ENCODE measurements around the gene BRD7.

Gene BRD7

DNA sequence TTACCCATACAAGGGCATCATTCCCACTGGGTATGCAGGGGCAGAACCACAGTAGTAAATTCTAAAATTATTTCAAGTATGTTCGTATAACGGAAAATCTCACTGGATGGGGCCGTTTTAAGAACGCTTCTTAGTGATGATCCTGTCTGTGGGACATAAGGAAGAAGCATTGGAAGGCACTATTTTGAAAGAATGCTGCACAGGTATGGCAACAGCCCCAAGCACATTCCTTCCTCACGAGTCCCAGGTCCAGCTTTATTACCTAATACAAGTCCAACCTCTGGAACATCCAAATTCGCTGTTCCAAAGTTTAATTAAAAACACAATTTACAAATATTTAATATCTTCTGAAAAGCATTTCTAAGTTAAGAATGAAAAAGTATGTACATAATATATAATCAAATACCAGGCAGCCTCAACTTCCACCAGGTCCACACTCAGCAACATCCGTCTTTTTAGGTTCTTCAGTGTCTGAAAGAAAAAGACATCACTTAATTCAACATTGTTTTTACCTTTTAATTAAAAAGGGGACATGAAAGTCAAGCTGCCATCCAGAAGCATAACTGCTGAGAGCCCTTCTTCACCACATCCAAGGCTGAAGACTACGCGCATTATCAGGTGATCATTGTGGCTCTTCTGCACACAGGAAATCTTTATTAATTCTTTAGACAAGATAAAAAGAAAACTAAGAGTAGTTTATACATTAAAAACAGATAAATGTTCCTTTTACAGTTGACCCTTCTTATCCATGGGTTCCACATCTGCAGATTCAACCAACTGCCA lies 49.8 kb downstream of the BRD7 start:
- no peak for DNase-seq (ENCODE audit: low spot score)

DNA sequence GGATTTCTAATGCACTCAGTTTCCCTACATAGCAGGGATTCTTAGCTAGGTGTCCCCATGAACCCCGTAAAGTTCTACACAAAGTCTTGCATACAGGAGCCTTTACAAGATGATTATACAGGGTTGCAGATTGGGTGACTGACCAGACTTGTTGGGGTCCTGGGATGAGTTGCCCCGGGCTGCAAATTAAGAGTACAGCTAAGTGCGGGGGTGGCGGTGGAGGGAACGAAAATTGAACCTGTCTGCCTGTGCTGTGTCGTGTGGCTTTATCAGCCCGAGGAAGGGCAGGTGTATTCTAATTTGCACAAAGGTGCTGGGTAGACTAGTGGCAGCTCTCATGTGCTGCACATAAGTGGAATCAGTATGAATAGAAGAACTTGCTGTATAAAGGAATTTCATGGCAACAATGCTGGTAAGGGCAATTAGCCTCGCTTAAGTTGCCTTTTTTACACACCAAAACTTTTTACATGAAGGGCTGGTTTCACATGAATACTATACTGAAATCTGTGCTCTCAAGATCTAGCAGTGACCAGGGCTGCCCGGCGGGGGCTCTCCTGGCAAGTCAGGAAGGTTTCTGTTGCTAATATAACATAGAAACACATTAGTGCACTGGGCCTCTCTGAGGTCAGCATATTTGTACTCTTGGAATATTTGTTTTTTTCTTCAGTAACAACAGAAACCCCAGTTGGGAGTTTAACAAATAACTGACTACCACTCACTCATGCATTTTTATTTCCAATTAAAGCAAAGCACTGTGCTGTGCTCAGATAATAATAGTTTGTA lies 51.7 kb downstream of the BRD7 start:
- DNase-seq (ENCODE audit: low spot score), result no peak

DNA sequence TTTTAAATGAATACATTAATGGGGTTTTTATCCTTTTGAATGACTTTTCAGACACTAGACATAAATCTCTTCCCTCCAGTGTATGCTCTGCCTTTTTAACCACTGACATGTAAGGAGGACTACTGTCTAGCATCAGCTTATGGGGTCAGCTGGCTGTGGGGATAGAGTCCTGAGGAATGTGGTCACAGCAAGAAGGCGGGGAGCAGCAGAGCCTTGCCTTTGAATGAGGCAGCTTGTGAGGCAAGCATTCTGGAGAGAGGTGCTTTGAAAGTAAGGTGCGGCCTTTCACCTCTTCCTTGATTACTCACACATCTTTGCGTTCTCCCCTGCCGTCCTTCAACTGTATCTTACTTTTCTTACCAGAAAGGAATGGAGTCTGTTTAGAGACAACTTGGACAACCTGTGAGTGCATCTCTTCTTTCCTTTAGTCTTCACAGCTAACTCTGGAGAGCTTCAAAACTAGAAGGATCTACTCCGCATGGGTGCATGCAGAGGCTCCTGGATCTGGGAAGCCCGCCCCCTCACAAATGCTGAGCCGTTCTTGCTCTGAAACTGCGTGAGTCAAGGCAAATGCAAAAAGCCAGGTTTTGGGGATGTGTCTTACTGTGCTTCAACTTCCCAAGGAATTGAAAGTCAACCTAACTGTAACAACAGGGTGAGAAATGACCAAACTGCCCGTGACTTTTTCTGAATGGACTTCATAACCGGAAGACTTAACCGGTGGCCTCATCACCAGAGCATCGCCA lies 52.5 kb downstream of the BRD7 start:
- DNase-seq (ENCODE audit: low spot score), result no peak

DNA sequence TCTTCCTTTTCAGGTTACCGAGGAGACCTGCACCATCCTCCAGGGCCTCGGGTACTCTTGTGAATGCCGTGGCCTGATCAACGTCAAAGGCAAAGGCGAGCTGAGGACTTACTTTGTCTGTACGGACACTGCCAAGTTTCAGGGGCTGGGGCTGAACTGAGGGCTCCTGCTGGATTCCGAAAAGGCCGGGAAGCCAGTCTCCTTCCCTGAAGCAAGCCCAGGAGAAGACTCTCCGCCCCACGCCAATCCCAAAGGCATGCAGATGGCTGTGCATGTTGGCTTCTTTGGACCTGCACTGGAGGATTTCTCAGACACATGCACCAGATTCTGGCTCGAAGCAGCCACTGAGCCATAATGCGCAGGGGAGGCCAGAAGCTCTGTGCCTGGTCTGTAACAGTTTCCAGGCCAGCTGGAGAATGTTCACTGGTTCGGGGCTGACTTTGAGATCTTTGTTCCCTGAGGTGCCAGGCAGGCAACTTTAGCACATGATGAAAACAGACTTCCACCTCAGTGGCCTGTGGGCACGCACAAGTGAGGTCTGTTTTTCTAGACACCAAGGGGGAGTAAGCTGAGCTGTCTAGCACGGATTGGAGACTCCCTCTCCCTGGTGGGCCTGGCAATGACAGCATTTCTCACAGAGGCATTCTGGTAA lies 53.3 kb downstream of the BRD7 start:
- DNase-seq (ENCODE audit: low spot score), result peak; percentile 7

DNA sequence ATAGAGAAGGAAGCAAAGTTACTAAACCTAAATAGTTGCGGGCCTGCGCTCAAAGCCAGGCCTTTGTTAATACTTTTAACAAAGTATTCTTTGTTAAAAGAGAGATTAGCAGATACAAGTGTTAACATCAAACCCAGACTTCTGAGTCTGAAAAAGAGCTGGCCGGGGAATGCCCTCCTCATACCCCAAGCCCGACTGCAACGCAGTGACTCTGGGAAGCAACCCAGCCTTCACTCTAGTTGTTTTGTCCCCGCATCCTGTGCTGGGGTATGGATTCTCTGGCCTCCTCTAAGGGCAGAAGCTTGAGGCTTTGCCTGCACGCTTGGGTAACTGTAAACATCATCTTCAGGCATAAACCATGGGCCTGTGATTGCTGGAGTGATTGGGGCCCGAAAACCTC lies 54.1 kb downstream of the BRD7 start:
- DNase-seq (ENCODE audit: low spot score), result no peak

DNA sequence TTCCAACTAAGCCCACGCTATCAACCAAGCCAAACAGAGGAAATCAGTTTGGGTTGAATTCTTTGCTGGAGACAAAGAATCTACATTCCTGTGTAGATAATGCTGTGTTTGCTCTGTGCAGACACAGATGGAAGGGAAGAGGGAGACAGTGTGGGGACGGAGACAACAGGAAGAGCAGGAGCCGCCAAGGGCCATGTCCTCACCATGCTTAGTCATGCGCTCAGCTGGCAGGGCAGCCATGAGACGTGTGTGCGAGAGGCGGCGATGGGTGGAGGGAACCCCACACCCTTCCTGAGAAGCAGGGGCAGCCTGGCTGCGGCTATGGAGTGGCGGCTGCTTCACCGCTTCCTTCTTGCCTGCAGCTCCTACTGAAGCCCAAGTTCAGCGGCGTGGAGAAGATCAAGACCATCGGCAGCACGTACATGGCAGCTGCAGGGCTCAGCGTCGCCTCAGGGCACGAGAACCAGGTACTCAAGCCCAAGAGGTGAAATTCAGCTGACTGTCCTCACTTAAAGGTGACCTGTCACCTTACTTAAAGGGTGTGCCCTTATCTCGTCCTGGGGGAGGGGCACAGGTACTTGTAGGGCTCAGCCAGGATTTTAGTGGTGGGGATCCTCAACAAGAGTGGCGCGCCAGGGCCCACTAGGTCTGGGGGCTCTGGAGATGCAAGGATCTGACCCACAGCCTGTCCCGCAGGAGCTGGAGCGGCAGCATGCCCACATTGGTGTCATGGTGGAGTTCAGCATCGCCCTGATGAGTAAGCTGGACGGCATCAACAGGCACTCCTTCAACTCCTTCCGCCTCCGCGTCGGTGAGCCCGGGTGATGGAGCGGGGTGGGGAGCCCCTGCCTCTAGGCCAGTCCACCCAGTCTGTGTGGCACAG lies 55.0 kb downstream of the BRD7 start:
- peak; percentile 91 for DNase-seq (ENCODE audit: low spot score)

DNA sequence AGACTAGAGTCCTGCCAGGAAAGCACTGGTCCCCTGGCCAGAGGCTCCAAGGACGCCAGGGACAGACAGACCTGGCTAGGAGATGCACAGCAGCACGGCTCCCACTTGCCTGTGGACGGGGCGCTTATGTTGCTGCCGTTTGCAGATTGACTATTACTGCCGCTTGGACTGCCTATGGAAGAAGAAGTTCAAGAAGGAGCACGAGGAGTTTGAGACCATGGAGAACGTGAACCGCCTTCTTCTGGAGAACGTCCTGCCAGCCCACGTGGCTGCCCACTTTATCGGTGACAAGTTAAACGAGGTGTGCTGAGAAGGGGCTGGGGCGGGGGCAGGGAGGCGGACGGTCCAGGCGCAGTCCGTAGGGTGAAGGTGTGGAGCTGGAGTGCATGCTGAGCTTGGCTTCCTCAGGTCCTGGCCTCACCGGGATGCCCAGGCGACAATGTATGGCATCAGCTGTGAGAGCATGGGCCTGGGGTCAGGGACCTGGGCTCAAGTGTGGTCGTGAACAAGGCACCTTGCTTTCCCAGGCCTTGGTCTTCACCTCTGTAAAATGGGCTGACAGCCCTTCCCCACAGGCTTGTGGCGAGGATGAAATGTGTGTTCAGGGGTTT lies 56.8 kb downstream of the BRD7 start:
- peak; percentile 5 for DNase-seq (ENCODE audit: low spot score)

DNA sequence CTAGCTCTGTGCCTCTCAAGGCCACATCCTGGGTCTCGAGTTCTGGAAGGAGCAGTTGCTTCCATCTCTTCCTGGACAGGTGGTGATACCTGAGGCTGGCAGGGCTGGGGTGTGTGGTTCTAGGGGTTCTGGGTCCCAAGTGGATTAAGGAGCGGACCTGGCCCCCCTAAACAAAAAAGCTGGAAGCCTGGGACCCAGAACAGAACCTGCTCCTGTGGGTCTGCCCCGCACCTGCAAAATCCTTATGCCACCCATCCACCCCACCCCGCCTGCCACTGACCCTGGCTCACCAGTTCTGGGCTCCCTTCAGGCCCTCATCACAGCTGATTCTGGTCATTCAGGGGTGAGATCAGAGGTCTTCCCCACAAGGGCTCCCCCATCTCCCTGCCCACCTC lies 57.7 kb downstream of the BRD7 start:
- peak; percentile 5 for DNase-seq (ENCODE audit: low spot score)

DNA sequence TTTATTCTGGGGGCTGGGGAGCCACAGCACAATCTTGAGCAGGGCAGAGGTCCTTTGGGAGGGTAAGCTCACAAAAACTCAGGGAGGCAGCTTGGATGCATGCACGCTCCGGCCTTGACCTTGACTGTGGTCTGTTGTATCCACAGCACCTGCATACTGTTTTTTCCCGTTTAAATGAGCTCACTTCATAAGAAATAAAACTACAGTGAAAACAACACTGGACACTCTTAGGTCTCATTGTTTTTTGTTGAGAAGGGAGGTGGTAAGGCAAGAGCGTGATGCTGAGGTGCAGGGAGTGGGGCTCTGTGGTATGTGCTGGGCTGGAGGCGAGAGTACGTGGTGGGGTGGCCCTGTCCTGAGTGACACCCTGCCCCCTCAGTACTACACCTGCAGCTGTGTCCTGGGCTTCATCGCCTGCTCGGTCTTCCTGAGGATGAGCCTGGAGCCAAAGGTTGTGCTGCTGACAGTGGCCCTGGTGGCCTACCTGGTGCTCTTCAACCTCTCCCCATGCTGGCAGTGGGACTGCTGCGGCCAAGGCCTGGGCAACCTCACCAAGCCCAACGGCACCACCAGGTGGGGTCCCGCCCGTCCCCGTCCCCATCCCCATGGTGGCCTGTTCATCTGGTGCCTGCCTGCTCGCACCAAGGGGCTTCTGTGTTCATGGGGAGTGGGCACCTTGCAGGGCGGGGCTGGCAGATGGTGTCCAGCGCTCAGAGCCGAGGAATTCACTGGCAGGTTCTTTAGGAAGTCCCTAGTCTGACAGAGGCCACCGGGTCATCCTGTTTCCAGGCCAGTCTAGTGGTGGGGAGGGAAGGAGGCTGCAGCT lies 58.3 kb downstream of the BRD7 start:
- DNase-seq (ENCODE audit: low spot score), result peak; percentile 4

DNA sequence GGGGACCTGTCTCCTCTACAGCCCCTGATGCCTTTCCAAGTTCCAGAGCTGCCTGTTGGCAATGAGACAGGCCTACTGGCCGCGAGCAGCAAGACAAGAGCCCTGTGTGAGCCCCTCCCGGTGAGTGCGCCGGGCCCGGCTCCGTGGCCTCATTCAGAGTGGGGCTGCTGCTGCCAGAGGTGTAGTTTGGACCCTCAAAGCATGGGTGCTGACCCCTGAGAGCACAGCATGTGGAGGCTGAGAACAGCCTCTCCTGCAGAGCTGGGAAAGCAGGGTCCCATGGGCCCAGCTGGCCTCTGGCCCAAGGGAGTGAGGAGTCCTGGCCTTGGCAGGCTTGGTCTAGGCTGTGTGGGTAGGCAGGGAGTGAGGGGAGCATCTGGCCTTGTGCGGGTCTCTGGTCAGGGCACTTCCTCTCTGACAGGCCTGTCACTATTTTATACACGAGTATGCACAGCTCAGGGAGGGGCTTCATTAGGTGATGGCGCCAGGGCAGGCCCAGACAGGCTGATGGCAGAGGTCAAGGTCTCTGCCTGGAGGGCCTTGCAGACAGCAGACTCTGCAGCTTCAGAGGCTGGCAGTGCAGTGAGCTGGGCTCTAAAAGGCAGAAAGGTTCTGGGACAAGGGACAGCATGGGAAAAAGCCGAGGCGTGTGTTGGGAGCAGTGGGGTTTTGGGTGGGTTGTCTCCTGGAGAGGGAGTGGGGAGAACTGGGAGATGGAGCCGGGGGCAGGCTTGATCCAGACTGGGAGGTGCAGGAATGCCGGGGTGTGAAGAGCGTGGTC lies 59.1 kb downstream of the BRD7 start:
- peak; percentile 24 for DNase-seq (ENCODE audit: low spot score)

DNA sequence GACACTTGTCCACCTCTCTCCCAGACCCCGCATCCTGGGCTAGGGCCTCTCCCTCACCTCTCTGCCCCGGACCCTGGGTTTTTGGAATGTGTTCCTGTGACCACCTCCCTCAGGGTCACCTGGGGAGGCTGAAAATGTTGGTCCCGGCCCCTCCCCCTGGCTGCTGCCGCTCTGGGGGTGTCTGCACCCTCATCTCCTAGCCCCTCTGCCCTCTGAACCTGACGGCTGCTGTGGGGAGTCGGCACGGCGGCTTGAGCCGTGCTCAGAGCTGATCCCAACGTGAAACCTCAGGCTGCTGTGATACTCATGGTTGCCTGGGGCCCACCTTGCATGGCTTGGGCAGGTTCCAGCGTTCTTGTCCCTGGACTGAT lies 59.6 kb downstream of the BRD7 start:
- DNase-seq (ENCODE audit: low spot score), result no peak

DNA sequence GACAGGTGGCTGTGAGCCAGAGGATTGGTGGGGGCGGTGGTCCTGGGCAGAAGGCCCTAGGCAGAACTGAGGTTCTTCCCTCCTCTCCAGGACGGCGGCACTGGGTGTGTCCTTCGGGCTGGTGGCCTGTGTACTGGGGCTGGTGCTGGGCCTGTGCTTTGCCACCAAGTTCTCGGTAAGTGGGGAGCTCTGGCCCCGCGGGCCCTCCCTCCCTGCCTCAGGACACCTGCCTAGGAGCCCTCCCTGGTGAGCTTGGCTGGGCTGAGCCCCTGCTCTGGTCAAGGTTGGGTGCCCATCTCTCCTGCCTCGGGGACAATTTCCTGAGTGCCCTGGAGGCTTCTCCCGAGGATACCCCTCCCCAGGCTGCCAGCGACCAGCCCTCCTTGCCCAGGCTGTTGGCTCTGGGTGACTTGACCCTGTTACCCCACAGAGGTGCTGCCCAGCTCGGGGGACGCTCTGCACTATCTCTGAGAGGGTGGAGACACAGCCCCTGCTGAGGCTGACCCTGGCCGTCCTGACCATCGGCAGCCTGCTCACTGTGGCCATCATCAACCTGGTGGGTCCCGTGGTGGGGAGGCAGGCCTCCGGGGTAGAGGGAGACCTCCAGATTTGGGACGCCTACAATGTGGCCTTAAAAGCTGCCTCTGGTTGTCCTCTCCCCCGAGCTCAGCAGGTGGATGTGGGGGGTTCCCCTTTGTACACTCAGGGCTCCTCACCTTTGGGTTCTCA lies 60.4 kb downstream of the BRD7 start:
- DNase-seq (ENCODE audit: low spot score), result no peak

DNA sequence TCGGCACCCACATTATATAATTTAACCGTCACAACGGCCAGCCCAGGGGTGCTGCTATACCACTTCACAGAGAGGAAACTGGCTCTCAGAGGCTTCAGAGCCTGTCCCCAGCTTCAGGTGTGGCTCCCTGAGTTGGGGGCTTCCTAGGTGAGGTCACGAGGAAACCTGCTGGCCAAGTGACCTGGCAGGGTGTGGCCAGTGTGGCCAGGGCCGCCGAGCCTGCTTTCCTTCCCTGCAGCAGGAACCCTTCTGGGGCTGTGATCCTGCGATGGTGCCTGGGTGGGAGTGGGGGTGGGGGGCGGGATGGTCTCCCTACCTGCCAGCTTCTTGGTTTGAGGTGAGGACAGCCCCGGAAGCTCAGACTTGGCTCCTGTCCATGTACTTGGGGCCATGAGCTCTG lies 62.5 kb downstream of the BRD7 start:
- DNase-seq (ENCODE audit: low spot score), result no peak

DNA sequence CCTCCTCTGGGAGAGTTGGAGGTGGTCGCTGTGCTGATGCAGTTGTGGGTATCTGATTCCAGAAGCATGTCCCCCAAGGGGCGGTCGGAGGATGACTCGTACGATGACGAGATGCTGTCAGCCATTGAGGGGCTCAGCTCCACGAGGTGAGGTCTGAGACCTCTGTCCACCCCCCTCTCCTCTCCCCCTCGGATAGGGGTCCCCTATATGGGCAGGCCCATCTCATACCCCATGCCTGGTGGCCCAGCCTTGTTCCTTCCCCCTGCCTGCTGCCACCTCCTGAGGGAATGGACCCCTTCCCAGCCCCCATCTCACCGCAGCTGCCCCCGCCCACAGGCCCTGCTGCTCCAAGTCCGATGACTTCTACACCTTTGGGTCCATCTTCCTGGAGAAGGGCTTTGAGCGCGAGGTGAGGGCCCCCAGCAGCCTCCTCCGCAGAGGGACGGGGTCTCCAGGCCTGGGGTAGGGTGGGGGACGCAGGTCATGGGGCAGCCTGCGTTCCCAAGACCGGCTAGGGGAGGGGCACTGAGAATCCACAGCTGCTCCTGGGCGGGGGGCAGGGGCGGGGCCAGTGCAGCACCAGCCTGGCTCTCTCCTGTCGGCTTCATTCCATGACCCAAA lies 63.2 kb downstream of the BRD7 start:
- no peak for DNase-seq (ENCODE audit: low spot score)

DNA sequence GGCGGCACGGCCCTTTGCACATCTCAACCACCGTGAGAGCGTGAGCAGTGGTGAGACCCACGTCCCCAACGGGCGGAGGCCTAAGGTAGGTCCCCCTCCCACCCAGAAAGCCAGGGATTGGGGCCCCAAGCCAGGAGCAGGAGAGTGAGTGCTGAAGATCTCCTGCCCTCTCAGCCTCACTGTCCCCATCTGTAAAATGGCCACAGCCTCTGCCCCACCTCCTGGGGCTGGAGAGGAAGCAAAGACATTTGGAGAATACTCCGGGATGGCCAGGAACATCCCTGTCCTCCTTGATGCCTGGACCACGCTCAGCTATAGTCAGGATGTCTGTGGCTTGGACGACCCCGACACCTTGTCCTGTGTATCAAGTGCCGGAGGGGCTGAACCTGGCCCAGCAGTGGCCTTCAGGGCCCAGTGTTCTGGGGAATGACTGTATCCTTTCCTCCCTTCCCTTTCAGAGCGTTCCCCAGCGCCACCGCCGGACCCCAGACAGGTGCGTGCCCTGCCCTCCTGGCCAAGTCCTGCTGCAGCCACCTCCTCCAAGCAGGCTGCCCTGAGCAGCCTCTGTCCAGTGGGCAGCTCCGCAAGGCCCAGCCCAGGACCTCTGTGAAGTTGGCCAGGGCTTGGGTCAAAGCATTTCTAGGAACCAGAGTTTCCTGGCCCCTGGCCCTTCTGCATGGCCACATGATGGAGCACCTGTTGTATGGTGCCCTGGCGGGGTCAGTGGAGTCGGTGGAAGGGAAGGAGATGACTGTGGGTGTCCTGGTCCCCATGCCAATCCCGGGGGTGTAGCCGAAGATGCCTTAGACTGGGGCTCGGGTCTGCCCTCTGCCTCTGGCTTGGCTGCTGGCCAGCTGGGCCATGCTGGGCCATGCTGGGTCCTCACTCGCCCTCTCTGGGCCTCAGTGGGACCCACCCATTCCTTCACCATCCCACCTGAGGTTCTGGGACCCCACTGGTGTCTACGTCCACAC lies 64.0 kb downstream of the BRD7 start:
- DNase-seq (ENCODE audit: low spot score), result no peak

DNA sequence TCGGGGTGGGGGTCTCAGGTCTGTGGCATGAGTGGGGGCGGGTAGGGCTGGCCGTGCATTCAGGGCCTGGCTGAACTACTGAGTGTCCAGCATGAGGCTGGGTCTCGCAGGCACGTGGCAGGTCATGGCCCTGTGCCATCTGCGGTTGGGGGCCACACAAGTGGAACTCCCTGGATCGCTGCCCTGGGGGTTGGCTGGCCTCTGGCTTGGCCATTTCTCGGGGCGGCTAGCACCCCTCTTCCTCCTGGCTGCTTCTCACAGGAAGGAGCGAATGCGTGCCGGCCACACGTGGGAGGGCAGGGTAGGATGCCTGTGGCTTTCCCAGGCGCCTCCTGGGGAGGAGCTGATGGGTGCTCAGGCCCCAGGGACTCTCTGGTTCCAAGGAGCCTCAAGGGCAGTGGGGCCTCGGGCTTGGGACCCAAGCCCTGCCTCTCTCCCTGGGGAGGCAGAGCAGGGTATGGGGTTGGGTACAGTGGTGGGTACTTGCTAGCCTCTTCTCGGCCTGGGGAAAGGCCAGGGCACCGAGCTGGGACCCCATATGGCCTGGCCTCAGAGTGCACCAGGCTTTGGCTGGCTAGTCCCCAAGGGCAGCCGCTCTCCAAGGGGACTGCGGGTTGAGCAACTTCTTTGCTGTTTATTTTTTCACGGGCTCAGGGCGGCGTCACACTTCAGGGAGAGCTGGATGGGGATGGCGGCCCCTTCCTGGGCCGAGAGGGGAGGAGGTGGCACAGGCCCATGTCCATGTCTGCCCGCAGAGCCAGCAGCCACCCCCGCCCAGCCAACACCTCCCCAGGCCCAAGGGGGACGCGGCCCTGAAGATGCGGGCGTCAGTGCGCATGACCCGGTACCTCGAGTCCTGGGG lies 65.0 kb downstream of the BRD7 start:
- DNase-seq (ENCODE audit: low spot score), result no peak
